ENCODE measurements around the gene ESCO1. TPM values are rescaled to one million over a fixed set of nuclear protein-coding genes. Genes with fewer than 3 reads are reported as not detected.
"Not testable (repeated sequence)": the region's sequence is repeated elsewhere in the genome, so short reads cannot be mapped to it uniquely, and the experiment has no call there.

The ESCO1 gene
- total RNA-seq, 1 donor from 2014 or later: 12.0 TPM

- DNase-seq (ENCODE audit: extremely low read depth, low read depth, low spot score): no peak
These were observed 6.8 kb downstream of the ESCO1 start for GRCh38 chr18:21593540-21594257.

DNA sequence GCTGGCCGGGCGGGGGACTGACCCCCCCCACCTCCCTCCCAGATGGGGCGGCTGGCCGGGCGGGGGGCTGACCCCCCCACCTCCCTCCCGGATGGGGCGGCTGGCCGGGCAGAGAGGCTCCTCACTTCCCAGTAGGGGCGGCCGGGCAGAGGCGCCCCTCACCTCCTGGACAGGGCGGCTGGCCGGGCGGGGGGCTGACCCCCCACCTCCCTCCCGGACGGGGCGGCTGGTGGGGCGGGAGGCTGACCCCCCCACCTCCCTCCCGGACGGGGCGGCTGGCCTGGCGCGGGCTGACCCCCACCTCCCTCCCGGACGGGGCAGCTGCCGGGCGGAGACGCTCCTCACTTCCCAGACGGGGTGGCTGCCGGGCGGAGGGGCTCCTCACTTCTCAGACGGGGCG, 8.1 kb downstream of the ESCO1 start:
- DNase-seq (ENCODE audit: extremely low read depth, low read depth, low spot score): not testable (repeated sequence)

GRCh38 chr18:21584391-21584790, 16.1 kb downstream of the ESCO1 start:
- DNase-seq (ENCODE audit: extremely low read depth, low read depth, low spot score): no peak

- no peak for DNase-seq (ENCODE audit: extremely low read depth, low read depth, low spot score)
These were observed 24.8 kb downstream of the ESCO1 start for GRCh38 chr18:21575656-21576055.

DNA sequence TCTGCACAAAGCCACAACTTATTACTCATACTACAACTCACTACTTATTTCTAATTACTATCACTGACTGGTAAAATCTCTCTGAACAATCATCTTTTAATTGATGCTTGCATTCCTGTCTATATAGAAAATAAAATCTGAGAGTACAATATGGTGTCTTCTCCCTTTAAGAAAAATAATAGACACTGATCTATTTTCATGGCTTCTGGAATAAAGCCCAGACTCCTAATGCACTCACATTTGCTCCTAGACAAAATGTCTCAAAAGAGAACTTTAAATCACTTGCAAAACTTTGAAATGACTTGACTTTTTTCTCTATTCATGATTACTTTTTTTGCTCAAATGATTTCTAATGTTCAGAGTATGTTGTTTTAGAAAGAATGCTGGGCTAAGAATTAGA, 28.7 kb downstream of the ESCO1 start:
- no peak for DNase-seq (ENCODE audit: extremely low read depth, low read depth, low spot score)

DNA sequence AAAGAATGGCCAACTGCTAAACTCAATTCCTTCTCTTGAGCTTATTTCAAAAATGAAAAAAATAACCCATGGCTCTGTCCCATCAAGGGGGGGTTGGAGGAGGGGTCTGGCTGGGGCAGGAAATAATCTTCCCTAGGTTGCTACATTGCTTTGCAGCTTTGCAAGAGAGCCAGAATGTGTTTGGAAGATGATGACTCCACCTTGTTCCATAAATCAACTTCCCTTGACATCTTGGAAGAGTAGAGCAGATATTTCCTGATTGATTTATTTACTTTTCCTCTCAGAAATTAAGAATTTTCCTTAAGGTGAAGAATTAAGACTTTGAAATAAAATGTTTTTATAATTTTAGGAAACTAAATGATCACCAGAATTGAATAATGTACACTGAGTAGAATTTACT, 41.3 kb downstream of the ESCO1 start:
- DNase-seq (ENCODE audit: extremely low read depth, low read depth, low spot score): no peak

DNA sequence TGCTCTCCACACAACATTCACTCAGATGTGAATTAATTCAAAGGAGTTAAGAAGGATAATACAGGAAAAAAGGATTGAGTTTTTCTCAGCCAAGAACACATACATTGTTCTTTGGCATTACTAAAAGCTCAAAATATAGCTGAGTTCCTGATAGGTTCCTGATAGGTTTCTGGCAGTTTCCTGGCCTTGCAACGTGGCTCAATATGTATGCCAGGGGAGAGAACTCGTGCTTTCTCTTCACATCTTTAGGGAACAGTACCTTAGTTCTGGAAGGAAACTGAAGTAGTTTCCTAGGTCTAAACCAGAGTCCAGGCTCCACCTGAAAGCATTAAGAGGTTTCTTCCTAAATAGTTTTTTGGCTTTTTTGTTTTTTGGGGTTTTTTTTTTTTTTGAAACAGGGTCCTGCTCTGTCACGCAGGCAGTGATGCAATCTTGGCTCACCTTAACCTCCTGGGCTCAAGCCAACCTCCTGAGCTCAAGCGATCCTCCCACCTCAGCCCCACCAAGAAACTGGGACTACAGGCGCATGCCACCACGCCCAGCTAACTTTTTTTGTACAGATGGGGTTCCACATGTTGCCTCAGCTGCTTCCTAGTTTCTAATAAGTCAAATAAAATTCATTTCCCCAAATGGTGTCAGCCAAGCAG, 42.8 kb downstream of the ESCO1 start:
- no peak for DNase-seq (ENCODE audit: extremely low read depth, low read depth, low spot score)

- no peak for DNase-seq (ENCODE audit: extremely low read depth, low read depth, low spot score)
These were observed 50.0 kb downstream of the ESCO1 start for GRCh38 chr18:21550510-21550970.

DNA sequence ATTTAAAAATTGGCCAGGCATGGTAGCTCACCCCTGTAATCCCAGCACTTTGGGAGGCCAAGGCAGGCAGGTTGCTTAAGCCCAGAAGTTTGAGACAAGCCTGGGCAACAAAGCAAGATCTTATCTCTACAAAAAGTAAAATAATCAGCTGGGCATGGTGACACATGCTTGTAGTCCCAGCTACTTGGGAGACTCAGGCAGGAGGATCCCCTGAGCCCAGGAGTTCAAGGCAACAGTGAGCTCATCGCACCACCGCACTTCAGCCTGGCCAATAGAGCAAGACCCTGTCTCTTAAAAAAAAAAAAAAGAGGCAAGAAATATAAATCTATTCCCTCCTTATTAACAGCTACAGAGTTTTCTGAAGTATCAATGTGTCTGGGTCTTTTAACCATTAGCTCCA, 51.9 kb downstream of the ESCO1 start:
- DNase-seq (ENCODE audit: extremely low read depth, low read depth, low spot score): no peak

DNA sequence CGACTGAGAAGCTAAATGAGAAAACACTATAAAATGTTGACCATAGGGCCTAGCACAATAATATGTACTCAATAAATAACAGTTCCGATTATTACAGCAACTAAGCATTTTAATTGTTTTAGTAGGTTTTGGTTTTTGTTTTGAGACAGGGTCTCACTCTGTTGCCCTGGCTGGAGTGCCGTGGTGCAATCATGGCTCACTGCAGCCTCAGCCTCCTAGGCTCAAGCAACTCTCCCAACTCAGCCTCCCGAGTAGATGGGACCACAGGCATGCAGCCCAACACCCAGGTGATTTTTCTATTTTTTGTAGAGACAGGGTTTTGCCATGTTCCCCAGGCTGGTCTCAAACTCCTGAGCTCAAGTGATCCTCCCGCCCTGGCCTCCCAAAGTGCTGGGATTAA, 54.1 kb downstream of the ESCO1 start:
- DNase-seq (ENCODE audit: extremely low read depth, low read depth, low spot score): no peak

DNA sequence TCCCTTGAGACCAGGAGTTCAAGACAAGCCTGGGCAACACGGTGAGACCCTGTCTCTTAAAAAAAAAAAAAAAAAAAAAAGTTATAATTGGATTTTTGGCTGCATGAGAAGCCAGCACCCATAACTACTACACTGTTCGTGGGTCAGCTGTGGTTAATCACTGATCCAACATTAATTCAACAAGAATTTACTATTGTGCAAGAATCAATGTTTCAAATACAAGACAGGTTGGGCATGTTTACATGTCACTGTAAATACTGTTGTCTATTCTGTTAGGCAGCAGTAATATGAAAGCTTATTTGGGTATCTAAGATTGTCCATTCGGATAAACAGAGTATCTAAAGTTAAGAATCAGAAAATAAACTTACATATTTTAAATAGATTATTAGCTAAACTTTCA, 62.3 kb downstream of the ESCO1 start:
- no peak for DNase-seq (ENCODE audit: extremely low read depth, low read depth, low spot score)

GRCh38 chr18:21534327-21534726, 66.2 kb downstream of the ESCO1 start:
- no peak for DNase-seq (ENCODE audit: extremely low read depth, low read depth, low spot score)

DNA sequence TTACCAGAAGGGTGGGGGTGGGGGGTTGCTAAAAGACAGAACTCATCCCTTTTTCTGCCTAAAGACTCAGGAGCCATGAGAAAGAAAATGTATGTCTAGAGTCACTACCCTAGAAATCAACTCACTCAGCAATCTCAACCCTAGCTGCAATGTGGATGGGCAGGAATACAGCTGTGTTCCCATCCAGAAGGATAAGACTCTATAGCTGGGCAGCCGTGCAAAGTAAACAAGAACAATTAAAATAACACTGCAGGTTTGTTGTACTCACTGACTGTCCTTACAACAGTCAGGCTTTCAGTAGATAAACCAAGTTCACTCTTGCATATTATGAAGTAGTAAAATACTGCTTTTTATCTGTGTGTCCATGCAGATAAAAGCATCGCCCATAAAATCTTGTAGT, 74.0 kb downstream of the ESCO1 start:
- DNase-seq (ENCODE audit: extremely low read depth, low read depth, low spot score): no peak

GRCh38 chr18:21525916-21526315, 74.6 kb downstream of the ESCO1 start:
- DNase-seq (ENCODE audit: extremely low read depth, low read depth, low spot score): no peak

- DNase-seq (ENCODE audit: extremely low read depth, low read depth, low spot score): no peak
These were observed 78.0 kb downstream of the ESCO1 start for GRCh38 chr18:21522530-21522929.

- DNase-seq (ENCODE audit: extremely low read depth, low read depth, low spot score): no peak
These were observed 86.8 kb downstream of the ESCO1 start for GRCh38 chr18:21513741-21514140.

DNA sequence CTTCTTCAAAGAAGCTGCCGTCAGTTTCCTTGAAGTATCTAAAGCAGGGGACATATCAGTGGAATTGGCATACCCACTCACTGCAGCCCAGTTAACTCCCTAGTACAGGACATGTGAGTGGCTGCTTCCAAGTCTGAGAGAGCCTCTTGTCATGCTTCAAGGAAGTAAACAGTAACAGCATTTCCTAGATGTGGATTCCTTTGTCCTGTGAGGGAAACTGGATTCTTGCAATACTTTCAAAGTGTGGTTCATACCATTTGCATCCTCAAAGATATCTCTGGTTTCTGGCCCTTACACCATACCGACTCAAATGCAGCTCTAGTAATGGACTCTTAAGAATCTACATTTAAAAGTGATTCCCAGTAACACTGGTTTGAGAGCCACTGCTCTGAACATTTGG, 87.2 kb downstream of the ESCO1 start:
- DNase-seq (ENCODE audit: extremely low read depth, low read depth, low spot score): no peak

- DNase-seq (ENCODE audit: extremely low read depth, low read depth, low spot score): no peak
These were observed 91.4 kb downstream of the ESCO1 start for GRCh38 chr18:21509062-21509461.

- DNase-seq (ENCODE audit: extremely low read depth, low read depth, low spot score): no peak
These were observed 92.4 kb downstream of the ESCO1 start for GRCh38 chr18:21507913-21508701.

DNA sequence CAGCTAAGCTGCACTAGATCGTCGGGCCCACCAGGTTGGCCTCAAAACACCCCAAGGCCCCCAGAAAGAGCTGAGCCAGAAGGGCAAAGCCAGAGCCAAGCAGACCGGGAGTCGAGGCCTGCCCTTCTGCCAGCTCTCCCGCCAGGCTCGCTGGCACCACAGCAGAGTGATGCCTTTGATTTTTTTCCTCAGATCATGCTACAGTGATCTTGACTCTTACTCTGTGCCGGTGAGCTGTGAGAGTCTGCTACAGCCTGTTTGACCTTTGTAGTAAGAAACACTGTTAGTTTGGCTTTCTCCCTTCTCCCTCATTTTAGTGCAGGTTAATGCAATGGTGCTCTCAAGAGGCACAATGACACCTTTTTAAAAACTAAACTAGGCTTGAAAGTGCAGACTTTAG, 97.8 kb downstream of the ESCO1 start:
- DNase-seq (ENCODE audit: extremely low read depth, low read depth, low spot score): no peak

GRCh38 chr18:21499997-21500396, 100.5 kb downstream of the ESCO1 start:
- no peak for DNase-seq (ENCODE audit: extremely low read depth, low read depth, low spot score)

All from glomerular endothelial cell (primary cell).